ENCODE measurements around the gene NAXE. TPM values are rescaled to one million over a fixed set of nuclear protein-coding genes. Genes with fewer than 3 reads are reported as not detected.

The NAXE gene
- total RNA-seq, 4 donors from 2014 or later: 45.8 to 61.1 (median 49.7) TPM

GRCh38 chr1:156619582-156619955 lies 28.0 kb downstream of the NAXE start:
- TF ChIP-seq CTCF (IDR thresholded peaks at IDR 0.05; ENCODE audit: low read depth): no peak

- TF ChIP-seq CTCF (IDR thresholded peaks at IDR 0.05; ENCODE audit: low read depth): no peak
These were observed 31.2 kb downstream of the NAXE start for GRCh38 chr1:156622581-156623297.

- no peak for TF ChIP-seq CTCF (IDR thresholded peaks at IDR 0.05; ENCODE audit: low read depth)
These were observed 32.6 kb downstream of the NAXE start for GRCh38 chr1:156623946-156624813.

- no peak for TF ChIP-seq CTCF (IDR thresholded peaks at IDR 0.05; ENCODE audit: low read depth)
These were observed 33.3 kb downstream of the NAXE start for GRCh38 chr1:156624814-156625435.

GRCh38 chr1:156625436-156626078 lies 34.0 kb downstream of the NAXE start:
- no peak for TF ChIP-seq CTCF (IDR thresholded peaks at IDR 0.05; ENCODE audit: low read depth)

- no peak for TF ChIP-seq CTCF (IDR thresholded peaks at IDR 0.05; ENCODE audit: low read depth)
These were observed 34.5 kb downstream of the NAXE start for GRCh38 chr1:156626079-156626438.

Data from subcutaneous adipose tissue (tissue), 4 donors.